Measurements from ENCODE around the gene IVD.
"Not testable (repeated sequence)": the region's sequence is repeated elsewhere in the genome, so short reads cannot be mapped to it uniquely, and the experiment has no call there.

Gene IVD

DNA sequence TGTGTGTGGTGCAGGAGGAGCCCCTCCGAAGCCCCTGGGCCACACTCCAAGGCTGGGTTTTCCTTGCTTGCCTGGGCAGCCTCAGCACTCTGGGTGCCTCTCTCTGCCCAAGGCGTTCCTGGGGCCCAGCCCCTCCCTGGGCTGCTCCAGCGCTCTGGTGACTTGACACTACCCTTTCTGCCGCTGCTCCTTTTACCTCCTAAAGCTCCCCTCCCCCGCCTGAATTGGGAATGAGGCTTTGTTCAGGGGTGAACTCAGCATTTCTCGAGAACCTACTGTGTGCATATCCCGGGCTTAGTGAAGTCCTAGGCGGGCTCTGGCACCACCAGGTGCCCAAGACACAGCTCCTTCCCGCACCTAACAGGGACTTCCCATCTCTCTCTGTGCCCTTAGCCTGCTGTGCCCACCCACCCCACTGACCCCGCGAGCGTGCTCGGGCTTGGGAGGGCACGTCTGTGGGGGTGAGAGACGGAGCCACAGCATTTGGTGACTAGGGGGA is 33.9 kb downstream of the IVD start:
- DNase-seq (ENCODE audit: low read depth) = no peak

DNA sequence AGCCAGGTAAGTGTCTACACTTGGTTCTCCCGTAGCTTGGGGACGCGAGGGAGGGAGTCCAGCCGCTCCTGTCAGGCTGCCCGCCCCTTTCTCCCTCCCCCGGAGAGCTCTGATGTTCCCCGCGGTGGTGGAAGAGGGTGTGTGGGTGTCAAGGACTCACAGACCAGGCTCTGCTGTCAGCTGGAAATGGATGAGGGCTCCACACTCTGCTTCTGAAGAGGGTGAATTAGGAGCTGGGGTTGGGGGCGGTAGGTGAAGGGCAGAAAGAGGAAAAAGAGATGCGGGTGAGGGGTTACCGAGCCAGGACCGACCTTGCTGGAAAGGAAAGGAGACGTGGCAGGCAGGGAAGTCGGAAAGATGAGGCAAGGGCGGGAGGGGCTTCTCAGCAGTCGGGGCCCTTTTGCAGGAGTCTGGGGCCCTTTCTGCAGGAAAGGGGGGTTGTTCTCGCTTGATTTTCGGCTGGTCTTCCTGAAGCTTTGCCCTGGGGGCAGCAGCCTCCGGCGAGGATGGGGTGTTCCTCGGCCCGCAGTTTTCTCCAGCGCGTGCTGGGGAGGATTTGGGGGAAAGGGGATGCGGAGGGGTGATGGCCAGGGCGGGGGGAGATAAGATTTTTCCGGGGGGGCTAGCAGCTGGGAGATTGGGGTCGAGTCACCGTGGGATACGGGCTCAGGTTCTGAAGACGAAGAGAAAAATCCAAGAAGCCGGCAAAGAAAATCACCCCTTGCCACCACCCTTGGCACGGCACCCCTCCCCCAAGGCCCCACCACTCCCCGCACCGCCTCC is 34.6 kb downstream of the IVD start:
- DNase-seq (ENCODE audit: low read depth) = peak; percentile 49

DNA sequence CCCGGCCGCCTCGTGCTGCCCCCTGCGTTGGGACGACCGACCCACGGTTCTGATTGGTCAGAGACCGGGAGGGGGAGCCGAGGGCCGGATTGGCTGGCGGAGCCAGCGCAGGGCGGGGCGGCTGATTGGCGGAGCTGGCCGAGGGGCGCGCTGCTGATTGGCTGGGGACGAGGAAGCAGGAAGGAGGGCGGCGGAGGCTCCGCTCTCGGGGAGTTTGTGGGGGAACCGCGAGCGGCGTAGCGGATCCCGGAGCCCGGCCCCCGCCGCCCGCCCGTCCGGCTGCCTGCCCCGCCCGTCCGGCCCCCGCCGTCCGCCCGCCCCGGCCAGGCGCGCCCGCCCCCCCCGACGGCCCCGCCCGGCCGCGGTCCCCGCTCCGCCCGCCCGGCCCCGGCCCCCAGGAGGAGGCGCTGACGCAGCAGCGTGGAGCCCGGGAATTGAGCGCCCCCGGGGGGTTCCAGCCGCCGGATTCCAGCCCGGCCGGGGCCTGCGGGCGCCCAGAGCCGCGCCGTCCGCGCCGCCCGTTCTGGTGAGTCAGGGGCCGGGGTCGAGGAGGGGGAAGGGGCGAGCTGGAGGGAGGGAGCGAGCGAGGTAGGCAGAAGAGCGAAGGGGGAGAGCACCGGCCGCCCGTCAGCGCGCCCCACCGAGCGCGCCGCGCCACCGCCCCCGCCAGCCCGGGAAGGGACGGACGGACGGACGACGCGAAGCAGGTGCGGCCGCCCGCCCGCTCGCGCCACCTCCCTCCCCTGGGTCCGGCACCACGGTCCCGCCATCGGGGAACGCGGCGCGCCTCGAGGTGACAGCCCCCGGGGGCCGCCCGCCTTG is 35.4 kb downstream of the IVD start, which contains the start of gene BAHD1:
TSS of gene BAHD1 (plus strand) at position 211 of the 822 bp plus-strand sequence. CDS start 17,512 bp downstream, outside the sequence.
- DNase-seq (ENCODE audit: low read depth) = peak; percentile 91

DNA sequence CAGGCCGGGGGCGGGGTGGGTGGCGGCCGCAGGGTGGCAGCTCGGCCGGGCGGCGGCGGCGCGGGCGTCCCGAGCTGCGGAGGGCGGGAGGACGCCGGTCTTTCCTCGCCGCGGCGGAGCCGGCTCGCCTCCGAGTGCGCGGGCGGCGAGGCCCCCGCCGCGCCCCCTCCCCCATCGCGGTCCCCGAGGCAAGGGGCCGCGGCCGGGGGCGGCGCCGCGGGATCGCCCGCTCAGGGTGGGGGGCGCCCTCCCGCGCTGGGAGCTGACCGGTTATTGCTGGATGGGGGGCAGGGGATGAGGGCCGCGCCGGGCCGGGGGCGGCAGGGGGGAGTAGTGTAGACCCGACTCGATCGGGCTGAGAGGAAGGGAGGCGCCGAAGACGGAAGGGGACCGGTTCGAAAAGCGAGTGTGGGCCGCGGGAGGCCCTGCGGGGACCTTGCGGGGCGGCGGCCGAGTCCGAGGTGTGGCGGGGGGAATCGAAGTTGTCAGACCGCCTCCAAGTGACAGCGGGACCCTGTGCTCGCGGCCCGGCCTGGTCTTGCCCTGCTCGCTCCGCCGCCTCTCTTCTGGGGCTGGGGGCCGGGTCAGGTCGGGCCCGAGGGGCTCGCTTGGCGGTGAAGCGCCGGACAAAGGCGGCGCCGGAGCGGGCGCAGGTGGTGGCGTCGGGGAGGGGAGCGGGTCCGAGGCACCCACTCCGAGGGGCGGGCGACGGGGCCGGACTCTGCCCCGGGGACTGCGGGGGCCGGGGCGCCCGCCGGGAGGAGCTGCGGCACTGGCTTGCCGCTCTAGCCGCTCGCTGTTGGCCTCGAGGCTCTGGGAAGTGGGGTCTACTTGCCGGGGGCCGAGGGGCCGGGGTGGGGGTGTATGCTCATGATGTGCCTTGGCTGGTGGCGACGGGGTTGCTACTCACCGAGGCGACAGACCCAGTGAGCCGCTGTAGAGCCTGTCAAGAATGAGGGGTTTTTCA is 36.3 kb downstream of the IVD start:
- DNase-seq (ENCODE audit: low read depth) = no peak

DNA sequence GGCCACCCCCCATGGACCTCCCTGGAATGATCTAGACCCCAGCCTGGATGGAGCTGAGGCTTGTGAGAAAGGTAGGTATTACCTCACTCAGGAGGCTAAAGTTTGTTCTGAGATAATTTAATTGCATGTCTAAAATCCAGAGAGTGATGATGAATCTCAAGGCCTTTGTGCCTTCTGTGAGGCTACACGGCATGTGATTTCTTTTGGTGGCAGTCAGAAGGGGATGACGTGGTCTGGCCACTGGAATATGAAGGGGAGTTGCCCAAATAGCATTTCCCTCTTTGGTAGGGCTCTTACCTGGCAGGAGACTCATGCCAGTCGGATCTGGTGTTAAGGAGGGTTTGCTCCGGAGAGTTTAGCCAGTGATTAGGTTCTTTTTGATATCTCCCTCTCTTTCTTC is 37.7 kb downstream of the IVD start:
- DNase-seq (ENCODE audit: low read depth) = no peak

DNA sequence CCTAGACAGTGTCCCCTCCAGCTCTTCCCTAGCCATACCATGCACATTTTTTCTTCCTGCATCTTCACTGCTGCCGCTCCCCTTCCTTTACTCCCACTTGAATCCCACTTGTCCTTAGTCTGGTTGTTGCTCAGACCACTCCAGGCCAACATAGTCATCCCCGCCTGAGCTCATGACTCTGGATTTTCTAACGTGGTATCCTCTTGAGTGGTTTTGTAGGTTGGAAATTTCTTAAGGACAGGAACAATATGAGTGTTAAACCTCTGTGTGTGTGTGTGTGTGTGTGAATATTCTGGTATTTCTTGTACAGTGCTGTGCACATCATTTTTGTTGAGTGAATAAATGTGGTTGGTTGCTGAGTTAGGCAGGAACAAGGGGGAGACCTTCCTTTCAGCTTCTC is 38.3 kb downstream of the IVD start:
- peak; percentile 24 for DNase-seq (ENCODE audit: low read depth)

DNA sequence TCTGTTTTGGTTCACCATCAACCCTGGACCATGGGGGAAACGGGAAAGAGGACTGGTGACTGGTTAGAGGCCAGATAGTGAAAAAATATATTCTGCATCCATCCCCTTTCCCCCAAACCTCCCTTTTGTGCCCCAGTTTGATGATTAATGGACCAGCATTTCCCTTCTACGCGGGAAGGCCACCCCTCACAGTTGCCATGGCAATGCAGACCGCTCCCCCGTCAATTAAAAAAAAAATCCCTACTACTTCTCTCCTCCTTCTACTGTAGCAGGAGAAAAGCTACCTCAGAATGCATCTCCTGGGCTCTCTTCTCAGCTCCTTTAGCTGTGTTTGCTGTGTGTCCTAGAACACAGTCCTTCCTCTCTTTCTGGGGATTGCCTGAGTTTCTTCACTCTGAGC is 39.1 kb downstream of the IVD start:
- DNase-seq (ENCODE audit: low read depth) = no peak

DNA sequence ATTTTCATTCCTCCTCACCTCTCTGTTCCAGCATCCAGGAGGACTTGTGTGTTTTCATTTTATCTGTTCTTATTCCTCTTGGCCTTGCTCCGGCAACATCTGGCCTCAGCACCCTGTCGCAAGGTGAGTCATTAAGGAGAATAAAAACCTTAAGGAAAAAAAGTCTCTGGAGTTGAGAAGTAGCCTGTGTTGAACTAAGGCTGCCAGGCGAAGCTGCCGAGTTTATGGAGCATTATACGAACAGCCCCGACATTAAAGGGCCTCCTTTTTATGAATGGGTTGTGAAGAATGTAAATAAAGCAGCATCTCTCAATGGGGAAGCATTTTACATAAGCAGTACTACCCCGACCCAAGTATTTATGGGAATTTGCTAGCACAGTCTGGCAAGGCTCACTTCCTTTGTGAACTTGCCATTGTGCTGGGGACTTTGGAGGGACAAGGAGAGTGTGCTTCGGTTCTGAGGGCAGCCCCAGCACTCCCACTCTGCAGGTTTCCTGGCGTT is 39.9 kb downstream of the IVD start:
- DNase-seq (ENCODE audit: low read depth) = peak; percentile 50

DNA sequence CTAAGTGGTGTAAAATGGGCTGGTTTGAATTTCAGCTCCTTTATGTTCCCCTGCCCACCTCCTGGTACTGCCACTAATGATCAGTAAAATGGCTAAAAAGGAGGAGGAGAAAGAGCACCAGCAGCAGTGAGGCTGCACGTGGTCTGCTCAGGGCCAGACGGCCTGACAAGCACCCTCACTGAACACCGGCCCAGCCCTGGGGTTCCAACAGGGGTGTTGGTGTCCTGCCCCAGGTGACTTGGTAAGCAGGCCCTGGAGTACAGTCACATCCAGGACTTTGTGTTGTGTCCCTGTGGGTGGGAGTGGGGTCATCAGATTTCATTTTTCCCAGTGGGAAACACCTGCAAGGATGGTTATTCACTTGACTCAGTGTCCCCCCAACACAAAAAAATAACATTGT is 40.5 kb downstream of the IVD start:
- no peak for DNase-seq (ENCODE audit: low read depth)

DNA sequence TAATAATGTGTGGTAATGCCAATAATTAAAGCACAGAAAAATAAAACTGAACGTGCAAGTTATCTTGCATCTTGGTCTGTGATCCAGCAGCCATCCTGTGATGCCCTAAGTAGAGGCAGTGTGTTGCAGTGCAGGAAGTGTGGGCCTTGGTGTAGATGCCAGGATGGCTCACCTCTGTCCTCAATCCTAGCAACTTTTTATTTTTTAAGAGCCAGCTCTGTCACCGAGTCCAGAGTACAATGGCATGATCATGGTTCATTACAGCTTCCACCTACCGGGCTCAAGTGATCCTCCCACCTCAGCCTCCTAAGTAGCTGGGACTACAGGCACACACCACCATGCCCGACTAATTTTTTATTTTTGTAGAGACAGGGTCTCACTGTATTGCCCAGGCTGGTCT is 42.8 kb downstream of the IVD start:
- no peak for DNase-seq (ENCODE audit: low read depth)

DNA sequence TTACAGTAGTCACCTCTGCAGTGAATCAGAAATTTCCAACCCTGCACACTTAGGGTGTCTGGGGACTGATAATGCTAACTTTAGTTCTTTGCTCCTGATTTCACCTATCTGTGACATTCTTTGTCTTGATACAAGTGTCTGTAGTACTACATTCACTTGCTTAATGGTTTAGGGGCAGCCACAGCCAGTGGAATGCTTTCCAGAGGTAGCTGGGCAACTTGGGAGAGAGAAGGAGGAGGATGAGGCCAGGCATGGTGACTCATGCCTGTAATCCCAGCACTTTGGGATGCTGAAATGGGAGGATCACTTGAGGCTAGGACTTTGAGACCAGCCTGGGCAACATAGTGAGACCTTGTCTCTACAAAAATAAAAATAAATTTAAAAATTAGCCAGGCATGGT is 43.7 kb downstream of the IVD start:
- DNase-seq (ENCODE audit: low read depth) = peak; percentile 63

DNA sequence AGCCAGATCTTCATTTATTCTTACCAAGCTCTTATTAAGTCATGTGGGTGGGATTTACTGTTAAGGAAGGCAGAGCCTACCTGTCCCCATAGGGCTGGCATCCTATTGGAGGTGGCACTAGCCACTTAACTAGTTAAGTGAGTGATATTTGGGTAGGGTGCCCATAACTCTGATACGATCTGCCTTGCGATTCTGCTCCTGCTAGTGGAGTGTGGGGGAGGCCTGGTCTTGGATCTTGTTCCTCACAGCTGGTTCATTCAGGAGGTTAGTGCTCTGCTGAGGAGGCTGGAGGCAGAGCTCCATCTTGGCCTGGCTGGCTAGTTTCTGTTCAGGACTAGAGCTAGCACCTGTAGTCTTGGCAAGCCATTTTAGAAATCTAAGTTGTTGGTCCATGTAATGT is 44.5 kb downstream of the IVD start:
- DNase-seq (ENCODE audit: low read depth) = no peak

DNA sequence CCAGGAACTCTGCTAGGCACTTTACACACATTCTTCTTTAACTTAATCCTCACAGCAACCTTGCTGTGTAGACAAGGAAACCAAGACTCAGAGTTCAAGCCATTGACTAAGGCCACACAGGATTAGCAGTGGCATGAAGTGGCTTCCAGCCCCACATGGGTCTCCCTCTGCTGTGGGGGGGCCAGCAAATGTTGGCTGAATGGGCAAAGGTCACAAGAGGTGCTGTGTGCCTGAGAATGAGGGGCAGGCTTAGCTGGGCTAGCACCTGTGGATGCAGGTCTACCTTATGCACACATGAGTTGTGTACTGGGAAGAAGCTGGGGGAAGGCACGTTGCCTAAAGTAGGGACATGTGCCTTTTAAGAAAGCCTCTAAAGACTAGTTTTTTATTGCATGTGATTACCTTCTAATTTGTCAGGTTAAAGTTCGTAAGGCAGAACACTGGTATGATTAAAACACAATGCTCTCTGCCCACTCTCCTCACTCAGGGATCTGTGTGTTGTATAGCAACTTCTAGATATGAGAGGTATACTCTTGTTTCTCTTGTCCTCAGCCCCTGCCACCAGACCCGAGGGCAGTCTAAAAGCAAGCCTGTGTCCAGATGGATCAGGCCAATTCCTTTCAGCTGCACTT is 46.0 kb downstream of the IVD start:
- DNase-seq (ENCODE audit: low read depth) = no peak

DNA sequence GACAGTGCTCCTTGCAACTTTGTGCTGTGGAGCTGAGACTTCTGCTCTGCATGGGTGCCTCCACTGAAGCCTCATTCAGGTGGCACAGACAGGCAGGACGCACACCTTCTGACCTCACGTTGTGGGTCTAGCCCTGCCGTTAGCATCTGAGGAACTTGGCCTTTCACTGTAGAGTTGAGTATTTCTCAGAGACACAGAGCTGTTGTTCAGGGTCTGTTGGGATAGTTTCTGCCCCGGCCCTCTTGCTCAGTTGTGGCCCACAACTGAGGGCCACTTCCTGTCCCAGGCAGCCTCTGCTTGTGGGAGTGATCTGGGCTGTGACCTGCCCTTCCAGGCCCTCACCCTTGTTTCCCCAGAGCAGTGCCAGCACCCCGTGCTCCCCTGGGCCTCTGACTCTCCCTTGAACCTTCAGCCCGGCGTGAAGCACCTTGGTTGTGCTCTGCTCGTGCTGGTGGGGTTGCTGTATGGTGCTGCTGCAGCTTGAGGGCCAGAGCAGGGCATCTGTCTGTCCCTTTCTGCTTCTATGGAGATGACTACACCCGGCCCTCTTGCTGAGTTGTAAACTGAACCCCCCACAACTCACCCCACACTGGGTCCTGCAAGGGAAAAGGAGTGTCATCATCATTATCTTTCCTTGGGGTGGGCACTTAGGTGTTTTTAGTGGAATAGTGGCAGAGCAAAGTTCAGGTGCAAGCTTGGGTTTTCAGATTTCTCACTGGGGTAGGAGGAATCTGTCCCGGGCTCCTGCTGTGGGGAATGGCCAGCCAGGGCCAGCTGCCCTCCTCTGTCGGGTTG is 46.9 kb downstream of the IVD start:
- no peak for DNase-seq (ENCODE audit: low read depth)

DNA sequence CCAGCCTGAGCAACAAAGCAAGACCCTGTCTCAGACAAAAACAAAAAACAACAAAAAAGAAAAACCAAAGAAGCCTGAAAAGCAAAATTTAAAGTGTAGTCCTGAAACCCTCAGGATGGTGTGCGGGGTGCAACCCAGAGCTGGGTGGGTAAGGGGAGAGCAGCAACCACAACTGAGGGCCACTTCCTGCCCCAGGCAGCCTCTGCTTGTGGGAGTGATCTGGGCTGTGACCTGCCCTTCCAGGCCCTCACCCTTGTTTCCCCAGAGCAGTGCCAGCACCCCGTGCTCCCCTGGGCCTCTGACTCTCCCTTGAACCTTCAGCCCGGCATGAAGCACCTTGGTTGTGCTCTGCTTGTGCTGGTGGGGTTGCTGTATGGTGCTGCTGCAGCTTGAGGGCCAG is 48.3 kb downstream of the IVD start:
- not testable (repeated sequence) for DNase-seq (ENCODE audit: low read depth)

DNA sequence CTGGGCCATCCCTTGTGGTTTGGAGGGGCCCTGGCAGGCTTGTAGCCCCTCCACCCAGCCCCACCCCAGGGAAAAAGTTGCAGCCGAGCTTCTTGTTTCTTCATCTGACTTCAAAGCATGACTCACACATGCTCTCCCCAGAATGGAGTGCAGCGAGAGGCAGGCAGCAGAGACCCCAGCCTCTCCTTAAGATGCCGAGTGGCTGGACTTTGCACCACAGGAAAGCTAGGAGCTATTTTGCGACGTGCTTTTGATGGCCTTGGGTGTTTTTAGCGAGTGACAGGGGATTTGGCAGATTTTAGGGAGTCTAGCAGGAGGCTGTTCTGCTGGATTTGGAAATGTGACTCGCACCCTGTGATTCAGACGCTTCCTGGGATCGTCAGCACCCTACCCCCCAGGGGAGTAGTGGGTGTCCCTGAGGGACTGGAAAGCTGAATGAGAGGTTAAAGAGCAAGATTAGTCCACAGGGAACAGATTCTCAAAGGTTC is 49.4 kb downstream of the IVD start:
- peak; percentile 40 for DNase-seq (ENCODE audit: low read depth)

DNA sequence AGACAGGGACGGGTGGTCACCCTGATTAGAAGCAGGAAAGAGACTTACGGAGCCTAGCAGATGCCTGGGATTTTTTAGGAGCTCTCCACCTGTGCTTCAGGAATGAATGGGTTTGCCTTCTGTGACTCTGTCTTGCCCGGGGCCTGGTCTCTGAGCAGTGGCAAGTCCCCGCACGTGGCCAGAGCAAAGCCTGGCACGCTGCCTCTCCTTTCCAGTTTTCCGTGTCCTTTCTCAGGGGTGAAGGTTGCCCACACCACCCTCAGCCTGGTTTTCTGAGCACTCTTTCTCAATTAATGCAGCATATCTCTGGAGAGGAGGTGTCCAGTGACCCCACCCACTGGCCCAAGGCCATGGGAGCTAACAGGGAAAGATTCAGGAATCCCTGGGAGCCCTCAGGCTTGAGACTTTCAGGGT is 50.7 kb downstream of the IVD start:
- DNase-seq (ENCODE audit: low read depth) = no peak

DNA sequence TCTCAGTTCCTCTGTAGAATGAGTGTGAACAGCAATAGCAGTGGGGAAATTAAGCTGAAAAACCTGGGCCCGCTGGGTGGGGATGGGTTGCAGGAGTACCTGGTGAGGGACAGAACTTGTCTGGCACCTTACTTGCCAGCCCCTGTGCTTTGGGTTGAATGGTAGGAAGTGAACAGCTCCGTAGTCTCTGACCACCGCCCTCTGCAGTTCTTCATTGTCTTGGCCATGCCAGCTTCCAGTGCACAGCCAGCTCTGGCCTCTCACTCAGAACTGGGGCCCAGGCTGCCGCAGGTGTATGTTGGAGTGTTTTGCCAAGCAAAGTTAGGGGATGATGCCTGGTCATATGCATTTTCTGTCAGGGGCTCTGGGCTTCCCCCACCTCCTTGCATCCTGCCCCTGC is 51.1 kb downstream of the IVD start:
- no peak for DNase-seq (ENCODE audit: low read depth)

DNA sequence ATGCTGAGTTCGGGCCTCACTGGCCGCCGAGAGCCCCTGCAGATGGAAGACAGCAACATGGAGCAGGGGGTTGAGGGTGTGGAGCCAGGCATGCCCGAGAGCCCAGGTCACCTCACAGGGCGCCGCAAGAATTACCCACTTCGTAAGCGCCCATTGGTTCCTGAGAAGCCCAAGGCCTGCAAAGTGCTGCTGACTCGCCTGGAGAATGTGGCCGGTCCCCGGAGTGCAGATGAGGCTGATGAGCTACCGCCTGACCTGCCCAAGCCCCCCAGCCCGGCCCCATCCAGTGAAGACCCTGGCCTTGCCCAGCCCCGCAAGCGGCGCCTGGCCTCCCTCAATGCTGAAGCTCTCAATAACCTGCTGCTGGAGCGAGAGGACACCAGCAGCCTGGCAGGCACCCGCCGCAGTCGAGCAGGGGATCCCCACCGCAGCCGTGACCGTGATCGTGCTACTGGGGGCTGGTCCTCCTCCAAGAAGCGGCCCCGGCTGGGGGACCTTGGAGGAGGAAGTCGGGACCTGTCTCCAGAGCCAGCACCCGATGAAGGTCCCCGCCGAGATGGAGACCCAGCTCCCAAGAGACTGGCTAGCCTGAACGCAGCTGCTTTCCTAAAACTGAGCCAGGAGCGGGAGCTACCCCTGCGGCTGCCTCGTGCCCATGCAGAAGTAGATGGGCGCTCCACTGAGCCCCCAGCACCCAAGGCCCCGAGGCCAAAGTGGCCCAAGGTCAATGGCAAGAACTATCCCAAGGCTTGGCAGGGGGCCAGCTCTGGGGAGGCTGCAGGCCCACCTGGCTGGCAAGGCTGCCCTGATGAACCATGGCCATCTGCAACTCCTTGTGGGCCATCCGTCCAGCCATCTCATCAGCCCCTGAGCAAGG is 53.1 kb downstream of the IVD start:
- DNase-seq (ENCODE audit: low read depth) = no peak

Measured in amniotic epithelial cell (primary cell).